ENCODE data around the gene GH2.
A peak's percentile ranks its signal among the peaks of the same experiment; 100 is the strongest.

GH2 gene

DNA sequence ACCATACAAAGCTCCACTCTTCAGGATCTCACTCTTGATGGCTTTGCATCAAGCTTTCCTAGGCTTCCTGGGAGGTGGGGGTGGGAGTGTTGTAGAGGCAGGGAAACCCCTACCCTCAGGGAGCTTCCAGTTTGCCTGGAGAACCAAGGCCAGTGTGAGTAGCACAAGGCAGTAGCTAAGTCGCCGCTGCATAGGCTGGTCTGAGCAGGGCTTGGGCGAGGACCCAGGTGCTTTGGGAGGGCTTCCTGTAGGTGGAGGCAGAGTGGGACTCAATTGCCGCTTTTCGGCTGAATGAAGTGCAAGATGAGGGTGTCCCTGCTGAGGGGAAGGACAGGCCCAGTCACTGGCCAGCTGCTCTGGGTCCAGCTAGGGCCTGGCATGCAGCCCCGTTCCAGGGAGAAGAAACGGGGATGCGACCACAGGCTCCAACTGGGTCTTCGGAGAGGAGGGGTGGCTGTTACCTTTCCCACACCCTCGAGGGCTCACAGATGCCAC is 46.5 kb upstream of the GH2 start:
- ChIA-PET CTCF (interaction anchor here (0.5 to 1.2 kb wide), 4 partner anchors 8 to 202 kb away, joined by 3 to 7 read pairs (median 4); no protein-coding TSS in a partner anchor), POLR2A (no interaction called here)
- no peaks in the 10 kb centered on the region for H3K4me1 ChIP-seq (ENCODE audit: control insufficient read depth, insufficient read depth, low read length)
- H3K9me3 ChIP-seq (ENCODE audit: control insufficient read depth, insufficient read depth, low read depth, low read length): no peaks in the 10 kb centered on the region
- H3K4me3 ChIP-seq (ENCODE audit: low read depth, low read length): no peak overlapping the region
- no peaks in the 10 kb centered on the region for H3K36me3 ChIP-seq (ENCODE audit: control insufficient read depth in 2 of 2, insufficient read depth in 1 of 2, low read length in 2 of 2)
- no peak overlapping the region for H3K27ac ChIP-seq (ENCODE audit: extremely low read depth, low read depth, low read length)
- TF ChIP-seq, protein P1, sequence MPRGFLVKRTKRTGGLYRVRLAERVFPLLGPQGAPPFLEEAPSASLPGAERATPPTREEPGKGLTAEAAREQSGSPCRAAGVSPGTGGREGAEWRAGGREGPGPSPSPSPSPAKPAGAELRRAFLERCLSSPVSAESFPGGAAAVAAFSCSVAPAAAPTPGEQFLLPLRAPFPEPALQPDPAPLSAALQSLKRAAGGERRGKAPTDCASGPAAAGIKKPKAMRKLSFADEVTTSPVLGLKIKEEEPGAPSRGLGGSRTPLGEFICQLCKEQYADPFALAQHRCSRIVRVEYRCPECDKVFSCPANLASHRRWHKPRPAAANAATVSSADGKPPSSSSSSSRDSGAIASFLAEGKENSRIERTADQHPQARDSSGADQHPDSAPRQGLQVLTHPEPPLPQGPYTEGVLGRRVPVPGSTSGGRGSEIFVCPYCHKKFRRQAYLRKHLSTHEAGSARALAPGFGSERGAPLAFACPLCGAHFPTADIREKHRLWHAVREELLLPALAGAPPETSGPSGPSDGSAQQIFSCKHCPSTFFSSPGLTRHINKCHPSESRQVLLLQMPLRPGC (tag by site-specific recombination; IDR thresholded peaks at IDR 0.05): no peak
- TF ChIP-seq BCL11A (tag by site-specific recombination; IDR thresholded peaks at IDR 0.05; ENCODE audit: low read depth) (no peak), ZNF707 (tag by site-specific recombination; IDR thresholded peaks at IDR 0.05) (no peak), ZNF48 (tag by site-specific recombination; IDR thresholded peaks at IDR 0.05) (no peak), ZNF223 (tag by site-specific recombination; IDR thresholded peaks at IDR 0.05) (no peak), GLIS2 (tag by site-specific recombination; IDR thresholded peaks at IDR 0.05) (no peak), ZNF585B (tag by site-specific recombination; IDR thresholded peaks at IDR 0.05) (no peak), ZFP3 (tag by site-specific recombination; IDR thresholded peaks at IDR 0.05; ENCODE audit: low read depth) (no peak), KLF8 (tag by site-specific recombination; IDR thresholded peaks at IDR 0.05) (no peak), ZFP37 (tag by site-specific recombination; IDR thresholded peaks at IDR 0.05) (no peak), ZNF350 (tag by site-specific recombination; IDR thresholded peaks at IDR 0.05) (no peak)

DNA sequence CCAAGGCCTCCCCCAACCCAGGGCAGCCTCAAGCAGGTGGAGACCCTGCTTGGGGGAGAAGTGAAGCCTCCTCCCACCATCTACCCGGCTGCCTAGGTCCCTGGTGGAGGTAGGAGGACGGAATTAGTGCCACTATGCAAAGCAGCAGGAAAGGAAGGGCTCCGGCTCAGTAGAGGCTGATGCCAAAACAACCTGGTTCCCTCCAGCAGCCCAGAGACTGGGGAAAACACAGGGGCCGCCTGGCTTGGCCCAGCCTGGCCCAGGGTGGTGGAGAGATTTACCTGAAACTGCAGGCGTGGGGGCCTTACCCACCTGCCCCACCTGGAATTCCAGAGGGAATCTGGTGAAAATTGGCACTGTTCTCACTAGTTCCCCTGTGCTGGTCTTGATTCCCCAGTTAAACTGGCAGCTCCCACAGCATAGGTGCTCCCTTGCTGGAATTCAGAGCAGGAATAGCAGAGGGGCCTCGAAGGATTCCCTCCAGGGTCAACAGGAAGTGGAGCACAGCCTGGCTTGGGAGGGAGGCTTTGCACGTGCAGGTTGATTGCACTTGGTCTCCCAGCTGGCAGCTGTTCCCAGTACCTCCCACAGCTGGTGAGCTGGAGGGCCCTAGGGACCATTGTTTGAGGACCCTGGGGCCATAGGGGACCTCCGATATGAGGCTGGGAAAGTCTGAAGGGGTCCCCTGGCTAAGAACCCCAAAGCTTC is 45.9 kb upstream of the GH2 start:
- Histone ChIP-seq H3K9me3 (ENCODE audit: control insufficient read depth, insufficient read depth, low read depth, low read length) (no peaks in the 10 kb centered on the region), H3K4me3 (ENCODE audit: low read depth, low read length) (no peak overlapping the region), H3K4me1 (ENCODE audit: control insufficient read depth, insufficient read depth, low read length) (no peaks in the 10 kb centered on the region), H3K36me3 (ENCODE audit: control insufficient read depth in 2 of 2, insufficient read depth in 1 of 2, low read length in 2 of 2) (no peaks in the 10 kb centered on the region), H3K27ac (ENCODE audit: extremely low read depth, low read depth, low read length) (no peak overlapping the region)
- POLR2A ChIA-PET: no interaction called here
- TF ChIP-seq ZNF629 (tag by site-specific recombination; IDR thresholded peaks at IDR 0.05) (no peak), ZNF843 (tag by site-specific recombination; IDR thresholded peaks at IDR 0.05) (no peak), ZNF341 (tag by site-specific recombination; IDR thresholded peaks at IDR 0.05; ENCODE audit: low read depth) (peak; percentile 67)
- CTCF ChIA-PET: interaction anchor here (0.6 to 1.1 kb wide), 2 partner anchors 19 to 203 kb away, joined by 3 to 4 read pairs; no protein-coding TSS in a partner anchor

DNA sequence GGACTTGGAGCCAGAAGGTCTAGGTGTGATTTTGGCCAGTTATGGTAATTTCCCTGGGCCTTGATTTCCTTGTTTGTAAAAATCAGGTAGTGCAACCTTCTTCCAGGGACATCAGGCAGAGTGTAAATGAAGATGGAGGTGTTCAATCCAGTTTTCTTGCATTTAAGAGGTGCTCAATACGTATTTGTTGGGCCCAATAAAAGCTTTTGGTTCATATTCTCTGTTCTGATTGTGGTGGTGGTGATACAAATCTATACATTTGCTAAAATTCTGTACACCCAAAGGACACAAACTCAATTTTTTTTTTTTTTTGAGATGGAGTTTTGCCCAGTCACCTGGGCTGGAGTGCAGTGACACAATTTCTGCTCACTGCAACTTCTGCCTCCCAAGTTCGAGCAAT is 44.4 kb upstream of the GH2 start:
- ChIA-PET CTCF (interaction anchor here (0.7 kb wide), 2 partner anchors 99 to 224 kb away, joined by 3 read pairs; no protein-coding TSS in a partner anchor), POLR2A (no interaction called here)
- Histone ChIP-seq H3K4me3 (ENCODE audit: low read depth, low read length) (no peak overlapping the region), H3K36me3 (ENCODE audit: control insufficient read depth in 2 of 2, insufficient read depth in 1 of 2, low read length in 2 of 2) (no peaks in the 10 kb centered on the region), H3K27ac (ENCODE audit: extremely low read depth, low read depth, low read length) (no peak overlapping the region), H3K9me3 (ENCODE audit: control insufficient read depth, insufficient read depth, low read depth, low read length) (no peaks in the 10 kb centered on the region), H3K4me1 (ENCODE audit: control insufficient read depth, insufficient read depth, low read length) (no peaks in the 10 kb centered on the region)
- TF ChIP-seq MYNN (tag by site-specific recombination; IDR thresholded peaks at IDR 0.05; ENCODE audit: borderline replicate concordance) (no peak), ZNF501 (tag by site-specific recombination; IDR thresholded peaks at IDR 0.05) (no peak), MZF1 (tag by site-specific recombination; IDR thresholded peaks at IDR 0.05; ENCODE audit: borderline replicate concordance) (no peak), ZNF768 (tag by site-specific recombination; IDR thresholded peaks at IDR 0.05) (no peak), ZNF548 (tag by site-specific recombination; IDR thresholded peaks at IDR 0.05) (no peak), ZNF521 (tag by site-specific recombination; IDR thresholded peaks at IDR 0.05) (no peak), KLF9 (tag by site-specific recombination; IDR thresholded peaks at IDR 0.05; ENCODE audit: low read depth) (no peak), ZBTB1 (tag by site-specific recombination; IDR thresholded peaks at IDR 0.05) (no peak), ZNF433 (tag by site-specific recombination; IDR thresholded peaks at IDR 0.05; ENCODE audit: low read depth) (no peak), ZNF664 (tag by site-specific recombination; IDR thresholded peaks at IDR 0.05) (no peak), ZNF610 (tag by site-specific recombination; IDR thresholded peaks at IDR 0.05; ENCODE audit: borderline replicate concordance) (no peak), ZNF274 (IDR thresholded peaks at IDR 0.05; ENCODE audit: low read length) (no peak), ZNF274 (tag by site-specific recombination; IDR thresholded peaks at IDR 0.05; ENCODE audit: borderline replicate concordance) (no peak)
- TF ChIP-seq, protein P2, sequence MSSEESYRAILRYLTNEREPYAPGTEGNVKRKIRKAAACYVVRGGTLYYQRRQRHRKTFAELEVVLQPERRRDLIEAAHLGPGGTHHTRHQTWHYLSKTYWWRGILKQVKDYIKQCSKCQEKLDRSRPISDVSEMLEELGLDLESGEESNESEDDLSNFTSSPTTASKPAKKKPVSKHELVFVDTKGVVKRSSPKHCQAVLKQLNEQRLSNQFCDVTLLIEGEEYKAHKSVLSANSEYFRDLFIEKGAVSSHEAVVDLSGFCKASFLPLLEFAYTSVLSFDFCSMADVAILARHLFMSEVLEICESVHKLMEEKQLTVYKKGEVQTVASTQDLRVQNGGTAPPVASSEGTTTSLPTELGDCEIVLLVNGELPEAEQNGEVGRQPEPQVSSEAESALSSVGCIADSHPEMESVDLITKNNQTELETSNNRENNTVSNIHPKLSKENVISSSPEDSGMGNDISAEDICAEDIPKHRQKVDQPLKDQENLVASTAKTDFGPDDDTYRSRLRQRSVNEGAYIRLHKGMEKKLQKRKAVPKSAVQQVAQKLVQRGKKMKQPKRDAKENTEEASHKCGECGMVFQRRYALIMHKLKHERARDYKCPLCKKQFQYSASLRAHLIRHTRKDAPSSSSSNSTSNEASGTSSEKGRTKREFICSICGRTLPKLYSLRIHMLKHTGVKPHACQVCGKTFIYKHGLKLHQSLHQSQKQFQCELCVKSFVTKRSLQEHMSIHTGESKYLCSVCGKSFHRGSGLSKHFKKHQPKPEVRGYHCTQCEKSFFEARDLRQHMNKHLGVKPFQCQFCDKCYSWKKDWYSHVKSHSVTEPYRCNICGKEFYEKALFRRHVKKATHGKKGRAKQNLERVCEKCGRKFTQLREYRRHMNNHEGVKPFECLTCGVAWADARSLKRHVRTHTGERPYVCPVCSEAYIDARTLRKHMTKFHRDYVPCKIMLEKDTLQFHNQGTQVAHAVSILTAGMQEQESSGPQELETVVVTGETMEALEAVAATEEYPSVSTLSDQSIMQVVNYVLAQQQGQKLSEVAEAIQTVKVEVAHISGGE (tag by site-specific recombination; conservative IDR thresholded peaks at IDR 0.05; ENCODE audit: low read depth): no peak
- TF ChIP-seq, protein P3, sequence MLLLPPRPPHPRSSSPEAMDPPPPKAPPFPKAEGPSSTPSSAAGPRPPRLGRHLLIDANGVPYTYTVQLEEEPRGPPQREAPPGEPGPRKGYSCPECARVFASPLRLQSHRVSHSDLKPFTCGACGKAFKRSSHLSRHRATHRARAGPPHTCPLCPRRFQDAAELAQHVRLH (tag by site-specific recombination; IDR thresholded peaks at IDR 0.05): no peak
